HepG2 (cell line): ENCODE data around the gene MTRF1. TPM values are rescaled to one million over a fixed set of nuclear protein-coding genes. Genes with fewer than 3 reads are reported as not detected.

Experiments
- FOXP1 ChIP-seq, 2 experiments: fragments of 450-650 bp in 1 of 2; IDR thresholded peaks; 2 replicates each; pipeline ENCODE4 v1.6.1; 2017 to 2018; ENCODE audit warnings: antibody characterized with exemption in 1 of 2
- HHEX ChIP-seq: IDR thresholded peaks from 2 replicates; pipeline ENCODE4 v1.6.1; 2016; ENCODE audit warnings: control low read depth
- KDM2A ChIP-seq: sonication (generic); formaldehyde crosslinking; IDR thresholded peaks from 2 replicates; pipeline ENCODE4 v1.4.0; 2020; ENCODE audit warnings: low read depth, missing genetic modification reagents, borderline replicate concordance
- NFE2 ChIP-seq: sonication (generic); formaldehyde crosslinking; IDR thresholded peaks from 2 replicates; pipeline ENCODE4 v1.4.0; 2020; ENCODE audit warnings: missing genetic modification reagents
- NFYC ChIP-seq: IDR thresholded peaks from 2 replicates; pipeline ENCODE4 v1.6.1; 2016; ENCODE audit warnings: missing genetic modification reagents, missing compliant biosample characterization
- NR2C2 ChIP-seq: sonication (generic); formaldehyde crosslinking; IDR thresholded peaks from 2 replicates; pipeline ENCODE4 v1.4.0; 2020; ENCODE audit warnings: missing genetic modification reagents, mild to moderate bottlenecking, moderate library complexity, borderline replicate concordance
- PAF1 ChIP-seq: IDR thresholded peaks from 2 replicates; pipeline ENCODE4 v1.6.1; 2016; ENCODE audit warnings: missing genetic modification reagents, missing compliant biosample characterization
- SAP130 ChIP-seq: IDR thresholded peaks from 2 replicates; pipeline ENCODE4 v1.6.1; 2016; ENCODE audit warnings: low read depth
- YY1 ChIP-seq: IDR thresholded peaks from 2 replicates; pipeline ENCODE4 v1.6.1; 2011; ENCODE audit warnings: low read length, low read depth, moderate library complexity, mild to moderate bottlenecking; ENCODE audit not compliant: insufficient read depth, insufficient replicate concordance
- ZNF407 ChIP-seq: sonication (generic); formaldehyde crosslinking; IDR thresholded peaks from one replicate; pipeline ENCODE4 v1.5.1; 2020; ENCODE audit warnings: mild to moderate bottlenecking, missing genetic modification reagents; ENCODE audit errors: not compliant biosample characterization
- ZNF484 ChIP-seq: sonication (generic); formaldehyde crosslinking; IDR thresholded peaks from 2 replicates; pipeline ENCODE4 v1.5.1; 2020; ENCODE audit warnings: mild to moderate bottlenecking, low read depth, missing genetic modification reagents, borderline replicate concordance
- ZZZ3 ChIP-seq: sonication (generic); formaldehyde crosslinking; IDR thresholded peaks from 2 replicates; pipeline ENCODE4 v1.4.0; 2020; ENCODE audit warnings: missing genetic modification reagents, mild to moderate bottlenecking, borderline replicate concordance
- polyA plus RNA-seq, 8 experiments: library from polyadenylated mRNA; depleted of rRNA in 3 of 8; stranded (reverse) in 7 of 8; unstranded in 1 of 8; fragments of >200 nt; fragmentation: Illumina TruSeq in 4 of 8; extraction: Trizol in 4 of 8; gene quantifications; 2 replicates each; pipeline versions ENCODE4 v1.2.1 to v1.2.3, GENCODE V29; 2011 to 2016; ENCODE audit warnings: low read depth in 4 of 8, missing spikeins in 1 of 8, mixed read lengths in 1 of 8; ENCODE audit not compliant: insufficient read depth in 1 of 8
- total RNA-seq, 5 experiments: library from RNA; depleted of rRNA; stranded (reverse); fragments of >200 nt; fragmentation: Illumina TruSeq; extraction: Trizol; gene quantifications; 2 replicates each; pipeline ENCODE4 v1.2.3, GENCODE V29; 2016; ENCODE audit warnings: low read depth in 1 of 5
- TF ChIP-seq, protein P1 (sequence below): sonication (generic); formaldehyde crosslinking; IDR thresholded peaks from 2 replicates; pipeline ENCODE4 v1.4.0; 2020; ENCODE audit warnings: missing genetic modification reagents
- TF ChIP-seq, protein P2 (sequence below): sonication (generic); formaldehyde crosslinking; IDR thresholded peaks from 2 replicates; pipeline ENCODE4 v1.5.0; 2020; ENCODE audit warnings: mild to moderate bottlenecking, missing genetic modification reagents

MTRF1 gene
- total and polyA plus RNA-seq, 2 of the 13 experiments (the other 11 are each of a cell fraction or from before 2014, with no cell fraction given): 21.6 to 27.2 TPM

DNA sequence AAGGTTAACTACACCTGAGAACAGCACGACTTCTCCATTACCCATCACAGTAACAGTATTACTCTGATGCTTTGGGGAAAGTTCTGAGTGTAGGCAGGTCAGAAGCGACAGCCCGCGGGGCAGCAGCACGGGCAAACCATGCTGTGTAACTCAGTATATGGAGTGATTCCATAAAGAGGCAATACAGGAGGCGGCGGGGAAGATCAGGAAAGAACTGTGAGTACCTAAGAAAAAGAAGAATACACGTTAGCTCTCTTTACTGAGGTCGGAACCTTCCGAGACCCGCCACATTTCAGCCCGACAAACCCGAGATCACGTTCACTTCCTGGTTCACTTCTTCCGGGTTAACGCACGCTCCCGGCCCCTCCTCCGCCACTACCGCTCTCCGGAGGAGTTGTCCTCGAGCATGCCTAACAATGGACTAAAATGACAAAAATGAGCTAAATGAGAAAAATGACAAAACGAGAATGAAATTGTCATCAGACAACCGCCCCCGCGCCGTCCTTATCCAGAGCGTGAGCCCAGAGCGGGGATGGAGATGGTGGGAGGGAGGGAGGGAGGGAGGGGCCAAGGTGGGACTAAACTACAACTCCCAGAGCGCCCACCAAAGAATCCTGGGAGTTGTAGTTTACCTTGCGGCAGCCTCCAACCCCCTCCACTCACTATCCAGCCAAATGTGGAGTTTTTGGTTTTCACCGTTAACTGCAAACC lies at the start of gene MTRF1 (continued):
- TF ChIP-seq YY1: peak; percentile 40
- TF ChIP-seq NR2C2 (CRISPR knock-in tag): peak; percentile 99
- TF ChIP-seq ZZZ3 (CRISPR knock-in tag): no peak
- TF ChIP-seq ZNF484: no peak
- 0 out of 2 replicates have a peak, but pooled peaks have one; percentile 11 for TF ChIP-seq NFYC (CRISPR knock-in tag)
- no peak for TF ChIP-seq NFE2 (CRISPR knock-in tag)
- TF ChIP-seq ZNF407 (CRISPR knock-in tag): no peak
- TF ChIP-seq, protein P1, sequence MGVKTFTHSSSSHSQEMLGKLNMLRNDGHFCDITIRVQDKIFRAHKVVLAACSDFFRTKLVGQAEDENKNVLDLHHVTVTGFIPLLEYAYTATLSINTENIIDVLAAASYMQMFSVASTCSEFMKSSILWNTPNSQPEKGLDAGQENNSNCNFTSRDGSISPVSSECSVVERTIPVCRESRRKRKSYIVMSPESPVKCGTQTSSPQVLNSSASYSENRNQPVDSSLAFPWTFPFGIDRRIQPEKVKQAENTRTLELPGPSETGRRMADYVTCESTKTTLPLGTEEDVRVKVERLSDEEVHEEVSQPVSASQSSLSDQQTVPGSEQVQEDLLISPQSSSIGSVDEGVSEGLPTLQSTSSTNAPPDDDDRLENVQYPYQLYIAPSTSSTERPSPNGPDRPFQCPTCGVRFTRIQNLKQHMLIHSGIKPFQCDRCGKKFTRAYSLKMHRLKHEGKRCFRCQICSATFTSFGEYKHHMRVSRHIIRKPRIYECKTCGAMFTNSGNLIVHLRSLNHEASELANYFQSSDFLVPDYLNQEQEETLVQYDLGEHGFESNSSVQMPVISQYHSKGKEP: no peak
- TF ChIP-seq, protein P2, sequence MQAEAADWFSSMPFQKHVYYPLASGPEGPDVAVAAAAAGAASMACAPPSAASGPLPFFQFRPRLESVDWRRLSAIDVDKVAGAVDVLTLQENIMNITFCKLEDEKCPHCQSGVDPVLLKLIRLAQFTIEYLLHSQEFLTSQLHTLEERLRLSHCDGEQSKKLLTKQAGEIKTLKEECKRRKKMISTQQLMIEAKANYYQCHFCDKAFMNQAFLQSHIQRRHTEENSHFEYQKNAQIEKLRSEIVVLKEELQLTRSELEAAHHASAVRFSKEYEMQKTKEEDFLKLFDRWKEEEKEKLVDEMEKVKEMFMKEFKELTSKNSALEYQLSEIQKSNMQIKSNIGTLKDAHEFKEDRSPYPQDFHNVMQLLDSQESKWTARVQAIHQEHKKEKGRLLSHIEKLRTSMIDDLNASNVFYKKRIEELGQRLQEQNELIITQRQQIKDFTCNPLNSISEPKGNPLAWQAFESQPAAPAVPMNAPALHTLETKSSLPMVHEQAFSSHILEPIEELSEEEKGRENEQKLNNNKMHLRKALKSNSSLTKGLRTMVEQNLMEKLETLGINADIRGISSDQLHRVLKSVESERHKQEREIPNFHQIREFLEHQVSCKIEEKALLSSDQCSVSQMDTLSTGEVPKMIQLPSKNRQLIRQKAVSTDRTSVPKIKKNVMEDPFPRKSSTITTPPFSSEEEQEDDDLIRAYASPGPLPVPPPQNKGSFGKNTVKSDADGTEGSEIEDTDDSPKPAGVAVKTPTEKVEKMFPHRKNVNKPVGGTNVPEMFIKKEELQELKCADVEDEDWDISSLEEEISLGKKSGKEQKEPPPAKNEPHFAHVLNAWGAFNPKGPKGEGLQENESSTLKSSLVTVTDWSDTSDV (CRISPR knock-in tag): no peak
- TF ChIP-seq SAP130 (CRISPR knock-in tag): peak; percentile 83
- peak; percentile 68; the same call in 1 of the 2 replicates for TF ChIP-seq KDM2A (CRISPR knock-in tag)
- TF ChIP-seq FOXP1 (IDR thresholded peaks at IDR 0.05): no peak
- TF ChIP-seq FOXP1 (CRISPR knock-in tag; IDR thresholded peaks at IDR 0.05): no peak
- no peak for TF ChIP-seq HHEX (CRISPR knock-in tag)
- no peak for TF ChIP-seq PAF1 (CRISPR knock-in tag)
